SK-N-SH (cell line): ENCODE results near the gene CAPZA2. TPM values are rescaled to one million over a fixed set of nuclear protein-coding genes. Genes with fewer than 3 reads are reported as not detected.

ENCODE experiments used
- CTCF ChIA-PET: fragments of 300-600, 350-600 bp; formaldehyde crosslinking; extraction: SDS; loops from one replicate; lab custom pipeline; 2021; lab: Yijun Ruan, JAX
- POLR2A ChIA-PET: fragments of 350-600 bp; sonication (Branson Sonifier 250); formaldehyde crosslinking; extraction: SDS; loops from one replicate; lab custom pipeline; 2020; ENCODE audit warnings: antibody characterized with exemption, inconsistent platforms; lab: Yijun Ruan, JAX
- DNase-seq: peaks from one replicate; pipeline ENCODE4 v3.0.0; 2012
- H2AFZ ChIP-seq: fragments of 200-600 bp; sonication (generic); 2 replicates; pipeline ENCODE4 v1.8.1; 2016; ENCODE audit warnings: antibody characterized with exemption, mild to moderate bottlenecking, low read depth
- H3F3A ChIP-seq: fragments of 200-600 bp; sonication (generic); replicated peaks from 2 replicates; pipeline ENCODE3; 2016; ENCODE audit warnings: antibody characterized with exemption, mild to moderate bottlenecking; ENCODE audit not compliant: insufficient read depth
- H3K27ac ChIP-seq, 2 experiments: fragments of 200-500 bp in 1 of 2; fragments of 200-600 bp in 1 of 2; sonication (Bioruptor generic) in 1 of 2; sonication (generic), shearing (Covaris generic) in 1 of 2; 2 replicates each; pipeline versions ENCODE4 v1.5.1 to v1.6.1; 2014 to 2016; ENCODE audit warnings: low read depth in 2 of 2, inconsistent platforms in 1 of 2, low read length in 1 of 2, mild to moderate bottlenecking in 1 of 2, mixed read lengths in 1 of 2
- H3K27me3 ChIP-seq: fragments of 200-600 bp; sonication (generic), shearing (Covaris generic); 2 replicates; pipeline ENCODE4 v1.6.1; 2016; ENCODE audit warnings: mixed run types; ENCODE audit not compliant: insufficient read depth
- H3K36me3 ChIP-seq, 2 experiments: fragments of 200-500 bp in 1 of 2; fragments of 200-600 bp in 1 of 2; sonication (Bioruptor generic) in 1 of 2; sonication (generic) in 1 of 2; replicated peaks in 1 of 2; 2 replicates each; pipeline versions ENCODE3 to v1.5.1; 2014 to 2016; ENCODE audit warnings: low read length in 1 of 2, mild to moderate bottlenecking in 1 of 2; ENCODE audit not compliant: insufficient read depth in 2 of 2, control insufficient read depth in 1 of 2
- H3K4me1 ChIP-seq, 2 experiments: fragments of 200-500 bp in 1 of 2; fragments of 200-600 bp in 1 of 2; sonication (Bioruptor generic) in 1 of 2; sonication (generic), shearing (Covaris generic) in 1 of 2; 2 replicates each; pipeline versions ENCODE4 v1.5.1 to v1.6.1; 2014 to 2016; ENCODE audit warnings: low read depth in 1 of 2, low read length in 1 of 2, mixed run types in 1 of 2; ENCODE audit not compliant: insufficient read depth in 2 of 2, control insufficient read depth in 1 of 2
- H3K4me2 ChIP-seq: fragments of 200-600 bp; sonication (generic), shearing (Covaris generic); 2 replicates; pipeline ENCODE4 v1.6.1; 2017; ENCODE audit warnings: mixed run types
- H3K4me3 ChIP-seq, 2 experiments: fragments of 200-500 bp in 1 of 2; fragments of 200-600 bp in 1 of 2; sonication (Bioruptor generic) in 1 of 2; sonication (generic), shearing (Covaris generic) in 1 of 2; 2 replicates each; pipeline versions ENCODE4 v1.5.1 to v1.8.1; 2014 to 2016; ENCODE audit warnings: low read depth in 2 of 2, inconsistent platforms in 1 of 2, low read length in 1 of 2, mild to moderate bottlenecking in 1 of 2, mixed read lengths in 1 of 2, moderate library complexity in 1 of 2
- H3K79me2 ChIP-seq: fragments of 200-600 bp; sonication (generic); 2 replicates; pipeline ENCODE4 v1.8.1; 2017; ENCODE audit warnings: mild to moderate bottlenecking; ENCODE audit not compliant: insufficient read depth
- H3K9ac ChIP-seq: fragments of 200-600 bp; sonication (generic); 2 replicates; pipeline ENCODE4 v1.6.1; 2017; ENCODE audit warnings: mixed run types
- H3K9me2 ChIP-seq: fragments of 200-600 bp; sonication (generic); 2 replicates; pipeline ENCODE4 v1.6.1; 2017; ENCODE audit warnings: mixed run types
- H3K9me3 ChIP-seq: fragments of 200-600 bp; sonication (generic); 2 replicates; pipeline ENCODE4 v1.6.1; 2017; ENCODE audit warnings: mixed run types, mild to moderate bottlenecking, moderate library complexity
- H4K20me1 ChIP-seq: fragments of 200-600 bp; sonication (generic); 2 replicates; pipeline ENCODE4 v1.6.1; 2017; ENCODE audit warnings: mild to moderate bottlenecking, mixed run types; ENCODE audit not compliant: insufficient read depth
- CHD2 ChIP-seq: fragments of 150-350 bp; IDR thresholded peaks from 2 replicates; pipeline ENCODE4 v1.6.1; 2018; ENCODE audit warnings: low read length; ENCODE audit not compliant: partially characterized antibody
- CTCF ChIP-seq: fragments of 200-600 bp; sonication (generic); IDR thresholded peaks from 2 replicates; pipeline ENCODE4 v1.6.1; 2017; ENCODE audit warnings: antibody characterized with exemption, mild to moderate bottlenecking, moderate library complexity
- FOSL2 ChIP-seq: IDR thresholded peaks from 2 replicates; pipeline ENCODE4 v1.4.0; 2012; ENCODE audit warnings: low read depth, mild to moderate bottlenecking, moderate library complexity, borderline replicate concordance
- FOXJ3 ChIP-seq: sonication (generic); formaldehyde crosslinking; IDR thresholded peaks from 2 replicates; pipeline ENCODE4 v1.5.1; 2020; ENCODE audit warnings: mild to moderate bottlenecking, missing genetic modification reagents
- JUND ChIP-seq: IDR thresholded peaks from 2 replicates; pipeline ENCODE4 v1.4.0; 2012
- MXI1 ChIP-seq: IDR thresholded peaks from 2 replicates; pipeline ENCODE4 v1.6.1; 2012; ENCODE audit warnings: mild to moderate bottlenecking, low read depth, low read length, improper control_type of control experiment
- NFIC ChIP-seq: IDR thresholded peaks from 2 replicates; pipeline ENCODE4 v1.4.0; 2012; ENCODE audit warnings: borderline replicate concordance
- NRF1 ChIP-seq: IDR thresholded peaks from 2 replicates; pipeline ENCODE4 v1.6.1; 2012; ENCODE audit warnings: low read depth, mild to moderate bottlenecking, low read length
- PBX3 ChIP-seq: IDR thresholded peaks from 2 replicates; pipeline ENCODE4; 2012
- RFX5 ChIP-seq: IDR thresholded peaks from 2 replicates; pipeline ENCODE4 v1.6.1; 2012; ENCODE audit warnings: mild to moderate bottlenecking, improper control_type of control experiment, low read length
- RXRA ChIP-seq: IDR thresholded peaks from 2 replicates; pipeline ENCODE4 v1.4.0; 2012; ENCODE audit warnings: low read depth, mild to moderate bottlenecking, borderline replicate concordance
- SIN3A ChIP-seq: IDR thresholded peaks from 2 replicates; pipeline ENCODE4 v1.6.1; 2012; ENCODE audit warnings: low read depth, mild to moderate bottlenecking, low read length, moderate library complexity, borderline replicate concordance
- SMC3 ChIP-seq: IDR thresholded peaks from 2 replicates; pipeline ENCODE4 v1.6.1; 2012; ENCODE audit warnings: low read depth, low read length, improper control_type of control experiment
- TCF12 ChIP-seq: IDR thresholded peaks from 2 replicates; pipeline ENCODE4 v1.4.0; 2012
- YY1 ChIP-seq: IDR thresholded peaks from 2 replicates; pipeline ENCODE4 v1.4.0; 2012; ENCODE audit warnings: low read depth, mild to moderate bottlenecking
- WGBS: methylation state at CpG from one replicate; pipeline ENCODE4 v1.1.6; 2017; ENCODE audit warnings: low lambda C conversion rate; 5-methylcytosine and 5-hydroxymethylcytosine counted together
- polyA plus RNA-seq, 3 experiments: library from polyadenylated mRNA; depleted of rRNA; stranded (reverse); fragments of >200 nt; gene quantifications; 2 replicates each; pipeline ENCODE4 v1.2.3, GENCODE V29; 2012
- TF ChIP-seq, protein P1 (sequence below): fragments of 150-350 bp; IDR thresholded peaks from 2 replicates; pipeline ENCODE4 v1.6.1; 2017; ENCODE audit warnings: antibody characterized with exemption, low read length, low read depth, borderline replicate concordance
- TF ChIP-seq, protein P2 (sequence below): fragments of 150-350 bp; IDR thresholded peaks from 2 replicates; pipeline ENCODE4 v1.6.1; 2016; ENCODE audit warnings: mild to moderate bottlenecking, low read depth, low read length
- TF ChIP-seq, protein P3 (sequence below): IDR thresholded peaks from 2 replicates; pipeline ENCODE4 v1.6.1; 2012; ENCODE audit warnings: mild to moderate bottlenecking, low read depth, low read length, moderate library complexity

CAPZA2 gene
- polyA plus RNA-seq, 1 of the 3 experiments (the other 2 are of a cell fraction): 44.6 TPM

DNA sequence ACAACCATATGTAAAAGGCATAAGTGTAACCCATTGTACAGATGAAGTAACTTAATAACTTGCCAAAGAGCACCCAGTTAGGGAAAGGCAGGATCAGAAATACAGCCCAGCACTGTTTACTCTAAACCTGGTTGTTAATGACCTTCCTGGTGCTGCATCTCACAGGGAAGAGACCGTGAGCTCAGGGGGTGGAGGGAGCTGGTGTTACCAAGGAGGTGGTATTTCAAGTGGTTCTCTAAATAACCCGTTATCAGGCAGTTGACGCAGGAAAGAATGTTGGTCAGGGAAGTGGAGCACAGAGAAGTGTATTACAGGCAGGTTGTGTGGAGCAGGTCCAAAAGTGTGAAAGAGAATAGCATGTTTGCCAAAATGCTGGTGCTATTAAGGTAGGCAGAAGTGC is 86.5 kb downstream of the CAPZA2 start:
- H3K9me2 ChIP-seq: no peaks in the 10 kb centered on the region
- DNase-seq: no peak
- ChIA-PET POLR2A (no interaction called here), CTCF (interaction anchor here (1.0 to 2.5 kb wide), 3 partner anchors 10 to 18 kb away, joined by 3 to 10 read pairs (median 6); no protein-coding TSS in a partner anchor)
- H3K9ac ChIP-seq: no peak overlapping the region
- H3F3A ChIP-seq: peaks cover 8% of the 10 kb centered on the region
- H3K4me3 ChIP-seq: no peak overlapping the region
- no peak for TF ChIP-seq NFIC
- TF ChIP-seq TCF12: no peak
- TF ChIP-seq MXI1: no peak
- TF ChIP-seq, protein P1, sequence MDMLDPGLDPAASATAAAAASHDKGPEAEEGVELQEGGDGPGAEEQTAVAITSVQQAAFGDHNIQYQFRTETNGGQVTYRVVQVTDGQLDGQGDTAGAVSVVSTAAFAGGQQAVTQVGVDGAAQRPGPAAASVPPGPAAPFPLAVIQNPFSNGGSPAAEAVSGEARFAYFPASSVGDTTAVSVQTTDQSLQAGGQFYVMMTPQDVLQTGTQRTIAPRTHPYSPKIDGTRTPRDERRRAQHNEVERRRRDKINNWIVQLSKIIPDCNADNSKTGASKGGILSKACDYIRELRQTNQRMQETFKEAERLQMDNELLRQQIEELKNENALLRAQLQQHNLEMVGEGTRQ: no peak
- H3K79me2 ChIP-seq: 0 out of 2 replicates have a peak, but pooled peaks cover under 1% of the 10 kb centered on the region
- H3K4me2 ChIP-seq: no peak overlapping the region
- no peaks in the 10 kb centered on the region for H4K20me1 ChIP-seq
- no peaks in the 10 kb centered on the region for H3K36me3 ChIP-seq
- H3K9me3 ChIP-seq: no peaks in the 10 kb centered on the region
- no peaks in the 10 kb centered on the region for H3K27me3 ChIP-seq
- H2AFZ ChIP-seq: no peak overlapping the region
- WGBS: 84% methylated on average over 3 of the region's 3 CpGs
- H3K4me1 ChIP-seq: peaks cover 7 to 8% of the 10 kb centered on the region in 2 experiments; a peak in 3 of 4 replicates
- no peak overlapping the region for H3K27ac ChIP-seq

GRCh38 chr7:116949941-116950801 is 87.8 kb downstream of the CAPZA2 start:
- Histone ChIP-seq H3K27ac (no peak overlapping the region), H3K79me2 (peaks cover 13% of the 10 kb centered on the region), H3K9ac (no peak overlapping the region), H3K36me3 (no peaks in the 10 kb centered on the region), H2AFZ (no peak overlapping the region), H3K4me1 (peaks cover 13 to 14% of the 10 kb centered on the region in 2 experiments; a peak in 3 of 4 replicates), H3K9me2 (no peaks in the 10 kb centered on the region), H4K20me1 (no peaks in the 10 kb centered on the region), H3K9me3 (no peaks in the 10 kb centered on the region), H3K4me2 (no peak overlapping the region), H3K4me3 (no peak overlapping the region), H3K27me3 (no peaks in the 10 kb centered on the region), H3F3A (peaks cover 8% of the 10 kb centered on the region)
- no peak for DNase-seq
- no peak for TF ChIP-seq JUND
- TF ChIP-seq CTCF: no peak
- TF ChIP-seq YY1: no peak
- TF ChIP-seq PBX3: no peak
- TF ChIP-seq NRF1: no peak
- TF ChIP-seq, protein P2, sequence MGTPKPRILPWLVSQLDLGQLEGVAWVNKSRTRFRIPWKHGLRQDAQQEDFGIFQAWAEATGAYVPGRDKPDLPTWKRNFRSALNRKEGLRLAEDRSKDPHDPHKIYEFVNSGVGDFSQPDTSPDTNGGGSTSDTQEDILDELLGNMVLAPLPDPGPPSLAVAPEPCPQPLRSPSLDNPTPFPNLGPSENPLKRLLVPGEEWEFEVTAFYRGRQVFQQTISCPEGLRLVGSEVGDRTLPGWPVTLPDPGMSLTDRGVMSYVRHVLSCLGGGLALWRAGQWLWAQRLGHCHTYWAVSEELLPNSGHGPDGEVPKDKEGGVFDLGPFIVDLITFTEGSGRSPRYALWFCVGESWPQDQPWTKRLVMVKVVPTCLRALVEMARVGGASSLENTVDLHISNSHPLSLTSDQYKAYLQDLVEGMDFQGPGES: no peak
- no peak for TF ChIP-seq FOXJ3 (CRISPR knock-in tag)
- no peak for TF ChIP-seq SIN3A
- no peak for TF ChIP-seq SMC3
- no peak for TF ChIP-seq RXRA
- TF ChIP-seq CHD2: no peak
- no peak for TF ChIP-seq RFX5
- no peak for TF ChIP-seq FOSL2
- TF ChIP-seq, protein P3, sequence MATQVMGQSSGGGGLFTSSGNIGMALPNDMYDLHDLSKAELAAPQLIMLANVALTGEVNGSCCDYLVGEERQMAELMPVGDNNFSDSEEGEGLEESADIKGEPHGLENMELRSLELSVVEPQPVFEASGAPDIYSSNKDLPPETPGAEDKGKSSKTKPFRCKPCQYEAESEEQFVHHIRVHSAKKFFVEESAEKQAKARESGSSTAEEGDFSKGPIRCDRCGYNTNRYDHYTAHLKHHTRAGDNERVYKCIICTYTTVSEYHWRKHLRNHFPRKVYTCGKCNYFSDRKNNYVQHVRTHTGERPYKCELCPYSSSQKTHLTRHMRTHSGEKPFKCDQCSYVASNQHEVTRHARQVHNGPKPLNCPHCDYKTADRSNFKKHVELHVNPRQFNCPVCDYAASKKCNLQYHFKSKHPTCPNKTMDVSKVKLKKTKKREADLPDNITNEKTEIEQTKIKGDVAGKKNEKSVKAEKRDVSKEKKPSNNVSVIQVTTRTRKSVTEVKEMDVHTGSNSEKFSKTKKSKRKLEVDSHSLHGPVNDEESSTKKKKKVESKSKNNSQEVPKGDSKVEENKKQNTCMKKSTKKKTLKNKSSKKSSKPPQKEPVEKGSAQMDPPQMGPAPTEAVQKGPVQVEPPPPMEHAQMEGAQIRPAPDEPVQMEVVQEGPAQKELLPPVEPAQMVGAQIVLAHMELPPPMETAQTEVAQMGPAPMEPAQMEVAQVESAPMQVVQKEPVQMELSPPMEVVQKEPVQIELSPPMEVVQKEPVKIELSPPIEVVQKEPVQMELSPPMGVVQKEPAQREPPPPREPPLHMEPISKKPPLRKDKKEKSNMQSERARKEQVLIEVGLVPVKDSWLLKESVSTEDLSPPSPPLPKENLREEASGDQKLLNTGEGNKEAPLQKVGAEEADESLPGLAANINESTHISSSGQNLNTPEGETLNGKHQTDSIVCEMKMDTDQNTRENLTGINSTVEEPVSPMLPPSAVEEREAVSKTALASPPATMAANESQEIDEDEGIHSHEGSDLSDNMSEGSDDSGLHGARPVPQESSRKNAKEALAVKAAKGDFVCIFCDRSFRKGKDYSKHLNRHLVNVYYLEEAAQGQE: no peak
- POLR2A ChIA-PET: no interaction called here
- CTCF ChIA-PET: interaction anchor here (1.0 to 2.5 kb wide), 4 partner anchors 10 to 436 kb away, joined by 3 to 10 read pairs (median 4); no protein-coding TSS in a partner anchor
- 93% methylated on average over 9 of the region's 9 CpGs for WGBS
